Esophagus squamous epithelium (tissue), 4 donors: Measurements from ENCODE around the gene BABAM2.

ENCODE experiments used
- POLR2A ChIP-seq, 4 donors: fragments of 450-650 bp; IDR thresholded peaks; one replicate each; pipeline ENCODE4 v1.6.1; 2017; ENCODE audit warnings: antibody characterized with exemption in 4 of 4, mild to moderate bottlenecking in 4 of 4, moderate library complexity in 3 of 4
- TF ChIP-seq, protein P1 (sequence below), 6 experiments: fragments of 450-650 bp in 4 of 6; fragments of 200-600 bp in 2 of 6; sonication (generic) in 2 of 6; IDR thresholded peaks; one replicate each; pipeline ENCODE4 v1.5.1; 2016 to 2019; ENCODE audit warnings: antibody characterized with exemption in 6 of 6, mild to moderate bottlenecking in 4 of 6, moderate library complexity in 4 of 6

DNA sequence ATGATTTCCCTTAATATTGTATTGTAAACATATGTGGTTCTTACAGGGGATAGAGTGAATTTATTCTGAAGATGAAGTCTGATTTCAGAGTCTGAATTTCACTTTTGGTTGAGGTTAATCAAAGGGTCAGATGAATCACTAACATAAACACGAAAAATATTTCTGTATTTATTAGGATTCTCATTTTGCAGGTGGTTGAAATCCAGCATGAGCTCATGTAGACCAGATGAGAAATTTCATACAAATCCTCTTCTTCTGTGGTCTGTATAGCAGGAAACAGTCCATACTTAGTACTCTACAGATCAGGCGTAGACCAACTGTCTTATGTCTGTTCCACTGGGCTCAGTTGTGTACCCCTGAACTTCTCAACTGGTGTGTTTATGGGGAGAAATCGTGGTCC lies 157.8 kb downstream of the BABAM2 start:
- TF ChIP-seq, protein P1, sequence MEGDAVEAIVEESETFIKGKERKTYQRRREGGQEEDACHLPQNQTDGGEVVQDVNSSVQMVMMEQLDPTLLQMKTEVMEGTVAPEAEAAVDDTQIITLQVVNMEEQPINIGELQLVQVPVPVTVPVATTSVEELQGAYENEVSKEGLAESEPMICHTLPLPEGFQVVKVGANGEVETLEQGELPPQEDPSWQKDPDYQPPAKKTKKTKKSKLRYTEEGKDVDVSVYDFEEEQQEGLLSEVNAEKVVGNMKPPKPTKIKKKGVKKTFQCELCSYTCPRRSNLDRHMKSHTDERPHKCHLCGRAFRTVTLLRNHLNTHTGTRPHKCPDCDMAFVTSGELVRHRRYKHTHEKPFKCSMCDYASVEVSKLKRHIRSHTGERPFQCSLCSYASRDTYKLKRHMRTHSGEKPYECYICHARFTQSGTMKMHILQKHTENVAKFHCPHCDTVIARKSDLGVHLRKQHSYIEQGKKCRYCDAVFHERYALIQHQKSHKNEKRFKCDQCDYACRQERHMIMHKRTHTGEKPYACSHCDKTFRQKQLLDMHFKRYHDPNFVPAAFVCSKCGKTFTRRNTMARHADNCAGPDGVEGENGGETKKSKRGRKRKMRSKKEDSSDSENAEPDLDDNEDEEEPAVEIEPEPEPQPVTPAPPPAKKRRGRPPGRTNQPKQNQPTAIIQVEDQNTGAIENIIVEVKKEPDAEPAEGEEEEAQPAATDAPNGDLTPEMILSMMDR (IDR thresholded peaks at IDR 0.05) = no peak
- TF ChIP-seq POLR2A (IDR thresholded peaks at IDR 0.05) = no peak
